ENCODE results near the gene RABGEF1.
"Not testable (repeated sequence)": the region's sequence is repeated elsewhere in the genome, so short reads cannot be mapped to it uniquely, and the experiment has no call there.

The RABGEF1 gene

DNA sequence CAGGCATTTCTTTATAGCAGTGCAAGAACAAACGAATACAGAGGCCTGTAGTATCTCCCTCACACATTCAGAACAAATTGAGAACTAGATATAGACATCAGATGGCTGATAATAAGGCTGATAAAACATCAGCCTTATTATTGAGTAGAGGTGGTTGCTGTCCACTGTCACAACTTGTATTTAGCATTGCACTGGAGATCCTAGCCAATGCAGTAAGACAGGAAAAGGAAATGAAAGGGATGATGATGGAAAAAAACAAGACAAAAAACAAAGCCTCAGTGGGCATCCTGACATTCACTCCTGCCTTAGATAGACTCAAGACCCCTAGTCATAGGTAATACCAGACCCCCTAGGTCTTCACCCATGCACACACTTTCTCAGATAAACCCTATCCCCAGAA lies 4.7 kb upstream of the RABGEF1 start:
- no peak for DNase-seq (ENCODE audit: low read depth)

DNA sequence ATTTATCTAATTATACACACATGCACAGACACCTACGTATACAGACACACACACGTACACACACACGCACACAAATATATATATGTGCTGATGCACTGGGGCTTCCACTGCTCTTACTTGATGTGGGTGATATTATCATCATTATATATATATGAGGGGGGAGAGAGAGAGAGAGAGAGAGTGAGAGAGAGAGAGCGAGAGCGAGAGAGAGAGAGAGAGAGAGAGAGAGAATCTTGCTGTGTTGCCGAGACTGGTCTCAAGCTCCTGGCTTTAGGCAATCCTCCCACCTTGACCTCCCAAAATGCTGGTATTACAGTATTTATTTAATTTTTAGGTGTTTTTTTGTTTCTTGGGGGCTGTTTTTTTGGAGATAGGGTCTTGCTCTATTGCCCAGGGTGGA lies 3.6 kb upstream of the RABGEF1 start:
- no peak for DNase-seq (ENCODE audit: low read depth)

DNA sequence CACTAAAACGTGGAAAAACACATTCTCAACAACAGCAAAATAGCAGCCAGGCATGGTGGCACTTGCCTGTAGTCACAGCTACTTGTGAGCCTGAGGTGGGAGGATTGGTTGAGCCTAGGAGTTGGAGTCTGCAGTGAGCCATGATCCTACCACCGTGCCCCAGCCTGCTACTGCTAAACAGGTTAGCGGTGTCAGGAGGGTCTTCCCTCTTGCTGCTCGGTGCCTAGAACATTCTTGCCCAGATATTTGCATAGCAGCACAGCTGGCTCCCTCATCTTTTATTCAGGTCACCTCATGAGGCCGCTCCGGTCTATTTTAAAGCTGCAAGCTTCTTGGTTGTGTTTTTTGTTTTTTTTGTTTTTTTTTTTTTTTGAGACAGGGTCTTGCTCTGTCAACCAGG lies 2.9 kb upstream of the RABGEF1 start:
- DNase-seq (ENCODE audit: low read depth) = no peak

DNA sequence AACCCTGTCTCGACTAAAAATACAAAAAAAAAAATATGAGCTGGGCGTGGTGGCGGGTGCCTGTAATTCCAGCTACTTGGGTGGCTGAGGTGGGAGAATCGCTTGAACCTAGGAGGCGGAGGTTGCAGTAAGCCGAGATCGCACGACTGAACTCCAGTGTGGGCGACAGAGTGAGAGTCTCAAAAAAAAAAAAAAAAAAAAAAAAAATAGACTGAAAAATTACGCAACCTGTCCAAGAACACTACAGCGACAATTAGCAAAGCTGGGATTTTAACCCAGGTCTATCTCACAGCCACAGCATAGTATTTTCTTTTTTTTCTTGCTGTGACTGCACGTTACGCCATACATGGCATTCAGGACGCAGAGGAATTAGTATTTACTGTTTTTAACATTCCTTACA lies 1.1 kb upstream of the RABGEF1 start:
- DNase-seq (ENCODE audit: low read depth) = no peak

DNA sequence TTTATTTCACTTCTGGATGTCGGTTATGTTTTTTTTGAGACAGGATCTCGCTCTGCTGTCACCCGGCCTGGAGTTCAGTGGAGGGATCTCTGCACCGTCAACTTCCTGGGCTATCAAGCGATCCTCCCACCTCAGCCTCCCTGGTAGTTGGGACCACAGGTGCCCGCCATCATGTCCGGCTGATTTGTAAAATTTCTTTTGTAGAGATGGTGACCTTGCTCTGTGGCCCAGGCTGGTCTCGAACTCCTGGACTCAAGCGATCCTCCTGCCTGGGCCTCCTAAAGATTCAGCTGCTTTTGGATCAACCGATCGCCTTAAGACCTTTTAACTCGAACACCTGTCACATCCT lies 606 bp upstream of the RABGEF1 start:
- DNase-seq (ENCODE audit: low read depth) = no peak

DNA sequence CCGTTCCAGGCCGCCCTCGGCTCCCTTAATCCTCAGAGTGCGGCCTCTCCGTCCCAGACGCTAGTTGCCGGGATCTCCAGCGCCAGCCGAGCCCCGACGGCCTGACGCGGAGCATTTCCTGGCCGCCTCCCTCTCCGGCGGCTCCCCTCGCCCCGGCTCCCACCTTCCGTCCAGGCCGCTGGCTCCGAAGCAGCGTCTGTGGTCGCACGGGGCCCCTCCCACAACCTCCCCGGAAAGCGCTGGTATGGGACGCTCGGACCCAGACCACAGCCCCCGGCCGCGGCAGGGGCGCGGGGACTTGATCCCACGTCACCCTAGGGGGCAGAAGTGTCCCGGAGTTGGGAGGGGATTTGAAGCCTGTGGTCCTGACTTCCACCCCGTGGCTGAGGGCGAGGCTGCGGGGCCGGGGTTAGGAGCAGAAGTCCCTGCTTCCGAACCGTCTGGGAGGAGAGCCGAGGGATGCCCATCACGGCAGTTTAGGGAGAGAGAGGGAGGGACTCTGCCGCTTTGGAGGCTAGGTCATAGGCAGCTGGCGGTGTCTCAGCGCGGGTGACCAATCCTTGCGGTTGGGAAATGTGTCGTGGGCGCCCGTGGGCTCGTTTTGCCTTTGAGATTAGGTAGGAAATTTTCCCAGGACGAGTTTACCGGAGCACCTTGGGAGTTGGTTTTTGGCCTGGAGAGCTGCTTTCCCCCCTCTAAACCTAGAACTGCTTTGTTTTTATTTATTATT lies 612 bp downstream of the RABGEF1 start:
- DNase-seq (ENCODE audit: low read depth) = not testable (repeated sequence)

DNA sequence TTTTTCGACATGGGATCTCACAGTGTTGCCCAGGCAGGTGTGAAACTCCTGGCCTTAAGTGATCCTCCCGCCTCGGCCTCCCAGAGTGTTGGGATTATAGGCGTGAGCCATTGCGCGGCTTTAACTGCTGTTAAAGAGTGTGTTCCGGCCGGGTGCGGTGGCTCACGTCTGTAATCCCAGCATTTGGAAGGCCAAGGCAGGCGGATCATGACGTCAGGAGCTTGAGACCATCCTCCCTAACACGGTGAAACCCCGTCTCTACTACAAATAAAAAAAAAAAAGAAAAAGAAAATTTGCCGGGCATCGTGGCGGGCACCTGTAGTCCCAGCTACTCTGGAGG lies 1.1 kb downstream of the RABGEF1 start:
- no peak for DNase-seq (ENCODE audit: low read depth)

DNA sequence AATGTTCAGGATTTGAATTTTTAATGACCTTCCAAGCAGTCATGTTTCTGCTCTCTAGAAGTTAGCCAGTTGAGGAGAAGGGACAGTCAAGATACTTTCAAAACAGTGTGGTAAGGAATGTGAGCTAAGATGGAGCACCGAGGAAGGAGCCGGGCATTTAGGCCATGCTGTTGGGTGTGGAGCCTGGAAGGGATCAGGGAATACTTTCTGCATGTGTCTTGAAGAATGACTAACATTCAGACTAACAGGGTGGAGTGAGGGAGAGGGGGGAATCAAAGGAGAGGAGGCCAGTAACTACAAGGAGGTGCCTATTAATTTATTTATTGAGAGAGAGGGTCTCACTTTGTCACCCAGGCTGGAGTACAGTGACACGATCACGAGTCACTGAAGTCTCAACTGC lies 1.8 kb downstream of the RABGEF1 start:
- DNase-seq (ENCODE audit: low read depth) = not testable (repeated sequence)

DNA sequence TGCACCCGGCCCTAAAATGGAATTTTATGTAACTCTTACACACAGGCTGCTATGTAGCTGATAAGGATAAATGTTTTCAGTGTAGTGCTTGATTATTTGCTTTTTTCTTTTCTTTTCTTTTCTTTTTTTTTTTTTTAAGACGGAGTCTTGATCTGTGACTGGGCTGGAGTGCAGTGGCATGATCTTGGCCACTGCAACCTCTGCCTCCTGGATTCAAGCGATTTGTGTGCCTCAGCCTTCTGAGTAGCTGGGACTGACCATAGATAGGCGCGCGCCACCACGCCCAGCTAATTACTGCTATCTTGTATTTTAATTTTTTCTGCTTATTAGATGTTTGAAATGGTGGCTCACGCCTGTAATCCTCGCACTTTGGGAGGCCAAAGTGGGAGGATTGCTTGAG lies 3.4 kb downstream of the RABGEF1 start:
- no peak for DNase-seq (ENCODE audit: low read depth)

DNA sequence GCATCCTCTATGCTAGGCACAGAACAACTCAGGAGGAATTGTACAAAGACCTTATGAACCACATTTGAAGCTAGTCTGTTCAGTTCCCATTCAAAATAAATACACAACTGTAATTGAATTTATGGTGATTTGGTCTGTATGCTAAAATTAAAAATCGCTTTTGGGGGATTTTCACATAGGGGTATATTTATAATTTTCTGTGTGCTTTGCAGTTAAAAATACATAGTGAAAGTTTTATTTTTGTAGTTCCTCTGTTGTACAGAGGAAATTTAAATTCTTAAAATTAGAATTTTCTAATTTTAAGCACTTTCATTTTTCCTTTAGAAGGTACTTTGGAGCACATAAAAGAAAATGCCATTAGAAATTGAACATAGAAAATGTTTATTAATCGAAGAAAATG lies 6.9 kb downstream of the RABGEF1 start:
- no peak for DNase-seq (ENCODE audit: low read depth)

DNA sequence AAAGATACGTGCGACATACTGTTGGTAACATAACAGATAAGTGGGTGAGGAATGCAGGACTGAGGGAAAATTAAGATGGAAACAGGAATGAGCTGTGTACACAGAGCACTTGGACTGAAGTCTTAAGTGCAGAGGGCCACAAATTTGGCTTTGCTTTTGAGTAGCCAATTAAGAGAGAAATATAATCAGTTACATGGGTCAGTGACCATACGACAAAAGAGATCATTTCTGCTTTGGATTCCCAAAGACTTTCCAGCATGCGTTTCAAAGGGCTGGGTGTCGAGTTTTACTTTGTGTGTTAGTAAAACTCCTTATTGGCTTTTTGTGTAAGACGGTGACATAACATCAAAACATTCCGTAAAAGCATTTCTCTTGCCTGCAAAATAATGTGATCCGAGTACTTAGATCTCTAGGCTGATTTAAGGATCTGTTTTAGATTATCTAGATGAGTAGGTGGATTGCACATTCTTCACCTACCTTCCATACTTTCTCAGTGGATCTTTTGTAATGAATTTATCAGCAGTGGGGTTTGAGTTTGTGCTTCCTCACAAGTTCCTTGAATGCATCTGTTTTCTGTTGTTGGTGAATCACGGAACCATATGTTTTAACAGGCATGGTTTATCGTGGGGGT lies 7.5 kb downstream of the RABGEF1 start:
- DNase-seq (ENCODE audit: low read depth) = no peak

DNA sequence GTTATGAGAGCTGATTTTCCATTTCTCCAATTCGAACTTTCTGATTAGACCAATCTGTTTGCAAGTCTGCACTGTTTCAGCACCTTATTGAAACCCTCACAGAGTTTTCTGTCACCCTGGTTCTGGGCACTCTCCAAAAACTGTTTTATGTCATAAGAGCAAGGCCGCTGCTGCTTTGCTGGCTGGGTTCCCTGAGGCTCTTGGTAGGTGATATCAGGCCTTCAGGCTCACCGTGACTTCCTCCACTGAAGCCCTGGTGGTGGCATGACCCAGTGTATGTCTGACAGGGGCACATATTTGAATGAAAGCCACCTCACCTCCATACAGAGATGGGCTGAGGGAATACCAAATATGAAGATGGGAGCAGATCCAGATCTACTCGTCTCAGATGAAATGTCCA lies 8.3 kb downstream of the RABGEF1 start:
- DNase-seq (ENCODE audit: low read depth) = no peak

DNA sequence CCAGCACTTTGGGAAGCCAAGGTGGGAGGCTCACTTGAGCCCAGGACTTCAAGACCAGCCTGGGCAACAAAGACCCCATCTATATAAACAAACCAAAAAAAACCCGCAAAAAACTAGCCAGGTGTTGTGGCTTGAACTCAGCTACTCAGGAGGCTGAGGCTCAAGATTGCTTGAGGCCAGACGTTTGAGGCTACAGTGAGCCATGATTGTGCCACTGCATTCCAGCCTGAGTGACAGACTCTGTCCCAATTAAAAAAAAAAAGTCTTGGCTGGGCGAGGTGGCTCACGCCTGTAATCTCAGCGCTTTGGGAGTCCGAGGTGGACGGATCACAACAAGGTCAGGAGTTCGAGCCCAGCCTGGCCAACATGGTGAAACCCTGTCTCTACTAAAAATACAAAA lies 11.4 kb downstream of the RABGEF1 start:
- no peak for DNase-seq (ENCODE audit: low read depth)

DNA sequence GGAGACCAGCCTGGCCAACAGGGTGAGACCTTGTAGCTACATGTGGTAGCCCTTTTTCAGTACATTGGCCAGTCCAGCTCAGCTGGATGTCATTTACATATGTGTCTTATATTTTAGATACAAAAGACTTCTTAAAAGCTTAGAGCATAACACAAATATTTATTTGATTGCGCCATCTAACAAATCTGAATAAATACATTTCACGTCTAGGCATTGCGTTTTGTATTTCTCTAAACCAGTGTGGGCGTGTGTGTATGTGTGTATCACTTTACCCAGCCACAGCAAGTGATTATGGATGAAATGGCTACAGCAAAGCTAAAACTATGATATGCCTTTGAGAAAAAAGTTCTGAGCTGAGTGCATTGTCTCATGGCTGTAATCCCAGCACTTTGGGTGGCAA lies 14.0 kb downstream of the RABGEF1 start:
- DNase-seq (ENCODE audit: low read depth) = no peak

DNA sequence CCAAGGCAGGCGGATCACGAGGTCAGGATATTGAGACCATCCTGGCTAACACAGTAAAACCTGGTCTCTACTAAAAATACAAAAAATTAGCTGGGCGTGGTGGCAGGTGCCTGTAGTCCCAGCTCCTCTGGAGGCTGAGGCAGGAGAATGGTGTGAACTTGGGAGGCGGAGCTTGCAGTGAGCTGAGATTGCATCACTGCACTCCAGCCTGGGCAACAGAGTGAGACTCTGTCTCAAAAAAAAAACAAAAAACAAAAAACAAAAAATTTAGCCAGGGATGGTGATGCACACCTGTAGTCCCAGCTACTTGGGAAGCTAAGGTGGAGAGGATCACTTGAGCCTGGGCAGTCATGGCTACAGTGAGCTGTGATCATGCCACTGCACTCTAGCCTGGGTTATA lies 14.5 kb downstream of the RABGEF1 start:
- DNase-seq (ENCODE audit: low read depth) = not testable (repeated sequence)

DNA sequence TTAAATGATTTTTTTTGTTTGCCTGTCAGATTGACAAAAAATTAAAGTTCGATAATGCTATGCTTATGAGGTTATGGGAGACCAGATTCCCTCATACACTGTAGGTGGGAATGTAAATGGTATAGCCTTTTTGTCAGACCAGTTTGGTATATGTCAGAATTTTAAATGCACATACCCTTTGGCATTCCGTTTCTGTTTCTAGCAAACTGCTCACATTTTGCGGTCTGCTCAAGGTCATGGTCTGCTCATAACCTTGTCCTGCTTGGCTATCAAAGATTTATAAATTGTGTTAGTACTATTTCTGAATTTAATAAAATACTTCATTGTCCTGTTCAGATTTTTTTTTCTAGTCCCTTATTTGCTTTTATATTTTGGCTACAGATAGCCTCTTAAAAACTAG lies 15.7 kb downstream of the RABGEF1 start:
- not testable (repeated sequence) for DNase-seq (ENCODE audit: low read depth)

DNA sequence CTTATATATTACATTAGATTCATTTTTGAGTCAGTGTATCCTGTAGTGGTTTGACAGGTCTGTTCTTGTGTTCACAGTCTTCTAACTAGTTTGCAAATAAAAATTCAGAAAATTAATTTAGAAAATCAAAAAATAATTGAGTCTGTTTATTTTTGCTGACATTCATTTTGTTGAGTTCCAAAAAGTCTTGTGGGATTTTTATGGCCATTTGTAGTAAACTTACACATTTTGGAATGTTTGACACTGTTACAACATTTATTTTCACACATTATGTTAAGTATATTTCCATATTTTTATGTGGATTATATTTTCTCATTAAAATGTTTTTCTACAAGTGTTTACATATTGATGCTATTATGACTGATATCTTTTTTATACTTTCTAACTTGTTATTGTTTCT lies 16.4 kb downstream of the RABGEF1 start:
- DNase-seq (ENCODE audit: low read depth) = no peak

DNA sequence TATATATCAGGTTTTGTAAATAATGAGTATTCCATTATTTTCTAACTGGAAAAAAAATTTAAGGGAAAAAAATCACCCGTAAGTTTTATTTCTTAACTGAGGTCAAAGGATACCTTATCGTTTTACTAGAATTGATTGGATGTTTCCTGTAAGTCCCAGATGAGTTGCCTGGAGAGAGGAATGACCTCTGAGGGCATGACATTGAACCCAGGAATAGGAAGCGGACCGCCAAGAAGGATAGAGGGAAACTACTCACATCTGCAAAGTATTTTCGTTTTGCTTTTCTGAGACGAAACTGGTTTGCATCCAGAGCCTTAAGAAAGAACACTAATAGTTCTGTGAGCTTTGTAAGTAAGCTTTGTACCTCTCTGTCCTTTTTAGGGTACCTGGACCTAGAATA lies 17.4 kb downstream of the RABGEF1 start:
- DNase-seq (ENCODE audit: low read depth) = no peak

DNA sequence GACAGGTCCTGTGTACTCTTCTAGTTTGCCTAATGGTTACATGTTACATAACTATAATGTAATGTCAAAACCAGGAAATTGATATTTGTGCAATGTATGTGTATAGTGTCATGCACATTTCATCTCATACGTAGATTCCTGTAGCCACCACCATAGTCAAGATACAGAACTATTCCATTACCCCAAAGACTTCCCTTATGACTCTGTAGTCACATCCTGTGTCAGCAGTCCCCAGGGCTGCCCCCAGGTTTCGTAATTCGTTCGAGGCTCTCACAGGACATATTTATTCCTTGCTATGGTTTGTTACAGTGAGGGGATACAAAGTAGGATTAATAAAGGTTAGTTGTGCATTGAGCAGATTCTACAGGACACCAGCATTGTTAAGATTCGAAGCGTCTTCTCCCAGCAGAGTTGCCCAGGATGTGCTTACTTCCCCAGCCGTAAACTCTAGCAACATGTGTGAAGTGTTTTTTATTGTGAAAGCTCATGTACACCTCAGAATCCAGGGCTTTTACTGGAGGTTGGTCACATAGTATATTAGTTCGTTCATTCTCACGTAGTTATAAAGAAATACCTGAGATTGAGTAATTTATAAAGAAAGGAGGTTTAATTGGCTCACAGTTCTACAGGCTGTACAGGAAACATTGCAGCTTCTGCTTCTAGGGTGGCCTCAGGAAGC lies 18.6 kb downstream of the RABGEF1 start:
- no peak for DNase-seq (ENCODE audit: low read depth)

DNA sequence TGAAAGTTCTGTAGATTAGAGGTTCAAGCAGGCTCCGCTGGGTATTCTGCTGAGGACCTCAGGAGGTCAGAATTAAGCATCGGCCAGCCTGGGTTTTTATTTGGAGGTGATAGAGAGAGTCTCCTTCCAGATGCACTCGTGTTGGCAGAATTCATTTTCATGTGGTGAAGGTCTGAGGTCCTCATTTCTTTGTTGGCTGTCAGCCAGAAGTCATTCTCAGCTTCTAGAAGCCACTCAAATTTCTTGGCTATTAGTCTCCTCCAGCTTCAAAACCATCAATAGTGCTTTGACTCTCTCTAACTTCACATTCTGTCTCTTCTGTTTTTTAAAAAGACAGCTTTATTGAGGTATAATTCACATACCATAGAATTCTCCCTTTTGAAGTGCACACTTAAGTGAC lies 22.6 kb downstream of the RABGEF1 start:
- not testable (repeated sequence) for DNase-seq (ENCODE audit: low read depth)

DNA sequence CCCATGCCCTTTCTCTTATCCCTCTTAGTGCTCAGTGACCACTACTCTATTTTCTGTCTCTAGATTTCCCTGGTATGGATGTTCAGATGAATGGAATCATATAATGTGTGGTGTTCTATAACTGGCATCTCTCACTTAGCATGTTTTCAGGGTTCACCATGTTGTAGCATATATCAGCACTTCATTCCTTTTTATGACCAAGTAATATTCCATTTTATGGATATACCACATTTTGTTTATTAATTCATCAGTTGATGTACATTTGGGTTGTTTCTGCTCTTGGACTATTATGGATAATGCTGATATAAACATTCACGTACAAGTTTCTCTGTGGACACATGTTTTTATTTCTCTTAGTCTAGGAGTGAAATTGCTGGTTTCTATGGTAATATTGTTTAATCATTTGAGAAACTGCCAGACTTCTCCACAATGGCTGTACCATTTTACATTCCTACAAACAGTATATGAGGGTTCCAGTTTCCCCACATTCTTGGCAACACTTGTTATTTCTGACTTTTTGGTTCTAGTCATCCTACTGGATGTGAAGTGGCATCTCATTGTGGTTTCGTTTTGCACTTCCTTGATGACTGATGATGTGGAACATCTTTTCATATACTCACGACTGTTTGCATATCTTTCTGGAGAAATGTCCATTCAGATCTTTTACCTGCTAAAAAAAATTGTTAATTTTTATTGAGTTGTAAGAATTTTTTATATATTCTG lies 23.3 kb downstream of the RABGEF1 start:
- DNase-seq (ENCODE audit: low read depth) = not testable (repeated sequence)

DNA sequence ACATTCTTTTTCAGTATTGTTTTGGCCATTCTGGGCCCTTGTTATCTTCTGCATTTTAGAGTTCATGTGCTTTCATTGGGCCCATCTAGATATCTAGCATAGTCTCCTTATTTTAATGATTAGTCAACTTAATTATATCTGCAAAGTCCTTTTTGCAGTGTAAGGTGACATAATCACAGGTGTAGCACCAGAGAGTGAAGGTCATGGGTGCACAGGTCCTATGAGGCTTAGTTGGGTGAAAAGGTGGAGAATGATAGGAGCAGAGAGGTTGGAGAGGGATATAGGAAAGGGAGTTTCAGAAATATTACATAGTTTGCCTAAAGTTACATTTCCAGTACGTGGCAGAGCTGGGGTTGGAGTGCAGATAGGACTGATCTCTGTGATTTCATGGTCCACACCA lies 24.4 kb downstream of the RABGEF1 start:
- not testable (repeated sequence) for DNase-seq (ENCODE audit: low read depth)
